GM19043 (cell line): ENCODE data around the gene RAD51B.
"Not testable (repeated sequence)": the region's sequence is repeated elsewhere in the genome, so short reads cannot be mapped to it uniquely, and the experiment has no call there.

ENCODE experiments used
- ATAC-seq: cut with Tn5 transposase; IDR thresholded peaks from one replicate; pipeline ENCODE4 v1.9.1; 2021; ENCODE audit warnings: low read depth; ENCODE audit not compliant: unreplicated experiment

Gene RAD51B

GRCh38 chr14:68015356-68016254 is 196.0 kb downstream of the RAD51B start:
- ATAC-seq: no peak

DNA sequence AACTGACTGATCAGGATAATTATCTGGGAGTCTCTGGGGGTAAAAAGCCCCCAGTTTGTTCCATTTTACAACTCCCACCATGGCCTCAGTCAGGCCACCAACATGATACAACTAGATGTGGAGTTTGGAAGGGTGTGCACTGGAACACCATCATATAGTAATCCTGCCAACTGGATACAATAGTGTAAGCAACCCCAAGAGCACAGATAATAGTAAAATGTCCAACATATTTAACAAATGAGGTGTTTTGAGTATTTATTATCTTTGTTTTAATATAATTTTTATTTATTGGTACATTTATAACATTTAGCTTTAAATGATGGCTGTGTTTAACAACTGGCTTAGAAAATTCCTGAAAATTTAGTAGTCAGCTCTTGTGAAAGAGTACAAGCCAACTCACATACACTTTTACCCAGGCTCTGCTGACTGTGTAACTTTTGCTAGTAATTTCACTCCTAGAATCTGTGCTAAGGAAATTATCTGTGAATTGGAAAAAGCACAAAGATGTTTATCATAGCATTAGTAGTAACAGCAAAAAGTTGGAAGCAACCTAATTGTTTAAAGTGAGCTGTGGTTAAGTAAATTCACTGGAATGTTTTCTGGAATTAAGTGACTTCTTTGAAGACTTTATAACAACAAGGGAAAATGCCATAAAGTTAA is 196.8 kb downstream of the RAD51B start:
- no peak for ATAC-seq

DNA sequence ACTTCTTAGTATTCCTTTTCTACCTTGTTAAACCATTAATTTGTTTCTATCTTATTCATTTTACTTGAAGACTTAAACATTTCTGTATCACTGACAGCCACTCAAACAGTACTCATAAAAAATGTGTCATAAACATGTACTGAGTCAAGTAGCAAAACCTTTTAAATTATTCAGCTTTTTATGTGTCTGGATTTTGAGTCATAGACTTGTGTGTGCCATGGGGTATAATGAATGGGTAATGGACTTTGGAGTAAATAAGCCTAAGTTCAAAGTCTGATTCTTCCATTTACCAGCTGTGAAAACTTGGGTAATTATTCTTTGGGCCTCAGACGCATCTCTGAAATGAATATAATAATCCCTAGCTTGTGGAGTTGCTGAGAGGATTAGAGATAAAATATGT is 199.0 kb downstream of the RAD51B start:
- no peak for ATAC-seq

GRCh38 chr14:68020493-68020892 is 200.9 kb downstream of the RAD51B start:
- ATAC-seq: no peak

DNA sequence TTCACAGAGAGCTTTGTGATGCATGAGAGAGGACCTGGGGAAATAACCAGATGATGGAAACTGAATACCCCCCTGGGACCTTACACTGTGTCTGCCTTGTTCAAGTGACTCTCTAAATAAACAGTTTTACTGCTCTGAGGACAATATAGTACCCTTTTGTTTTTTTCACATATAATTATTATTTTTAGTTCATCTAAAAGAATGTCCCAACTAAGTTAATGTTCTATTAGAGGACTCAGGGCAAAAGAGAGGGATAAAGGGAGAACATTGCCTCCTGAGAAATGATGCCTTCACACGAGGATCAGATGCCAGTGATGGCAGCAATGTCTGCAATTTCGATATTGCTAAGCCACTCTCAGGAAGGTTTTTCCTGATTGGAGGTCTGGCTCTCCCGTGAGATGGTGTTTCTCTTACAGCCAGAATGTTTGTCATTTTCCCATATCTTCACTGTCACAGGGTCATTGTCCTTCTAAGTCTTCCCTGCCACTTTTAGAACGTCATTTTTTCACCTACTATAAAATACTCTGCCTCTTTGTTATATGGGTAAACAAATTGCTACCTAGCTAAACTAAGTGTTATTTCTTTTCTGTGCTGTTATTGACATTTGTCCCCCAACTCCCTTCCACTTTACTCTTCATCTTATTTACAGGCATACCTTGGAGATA is 201.6 kb downstream of the RAD51B start:
- ATAC-seq: no peak

DNA sequence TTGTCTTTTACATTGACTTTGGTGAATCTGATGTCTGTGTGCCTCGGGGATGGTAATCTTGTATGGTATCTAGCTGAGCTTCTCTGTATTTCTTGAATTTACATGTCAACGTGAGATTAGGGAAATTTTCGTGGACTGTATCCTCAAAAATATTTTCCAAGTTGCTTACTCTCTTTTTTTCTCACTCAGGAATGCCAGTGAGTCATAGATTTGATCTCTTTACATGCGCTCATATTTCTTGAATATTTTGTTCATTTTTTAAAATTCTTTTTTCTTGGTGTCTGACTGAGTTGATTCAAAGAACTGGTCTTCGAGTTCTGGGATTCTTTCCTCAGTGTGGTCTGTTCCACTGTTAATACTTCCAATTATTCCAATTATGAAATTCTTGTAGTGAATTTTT is 207.7 kb downstream of the RAD51B start:
- ATAC-seq: no peak

GRCh38 chr14:68028075-68028474 is 208.5 kb downstream of the RAD51B start:
- ATAC-seq: no peak

- ATAC-seq: not testable (repeated sequence)
These were observed 211.4 kb downstream of the RAD51B start for GRCh38 chr14:68031011-68031410.

- no peak for ATAC-seq
These were observed 212.6 kb downstream of the RAD51B start for GRCh38 chr14:68032154-68032553.

DNA sequence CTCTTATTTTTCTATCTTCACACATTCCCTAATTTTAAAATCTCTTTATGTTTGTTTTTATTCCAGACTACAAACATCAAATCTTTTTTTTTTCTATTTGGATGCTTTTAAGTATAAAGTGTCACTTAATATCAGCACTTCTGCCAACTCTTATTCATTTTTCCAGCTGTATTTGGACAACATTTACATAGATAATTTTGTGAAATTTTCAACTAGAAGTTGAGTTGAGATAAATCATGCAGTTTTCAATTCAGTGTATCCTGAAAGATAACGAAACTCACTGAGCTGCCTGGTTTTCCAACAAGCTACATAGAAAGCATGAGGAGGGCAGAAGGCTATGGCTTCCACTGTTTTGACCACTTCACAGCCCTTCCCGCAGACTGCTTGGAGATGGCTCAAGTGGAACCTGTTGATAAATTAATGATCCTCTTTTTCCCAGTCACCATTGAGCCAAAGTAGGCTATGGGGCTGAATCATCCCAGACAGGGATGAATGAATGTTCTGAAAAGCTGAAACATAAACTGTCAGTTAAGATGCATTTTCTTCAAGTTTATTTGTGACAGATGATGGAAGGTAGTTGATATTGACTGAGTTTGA is 213.9 kb downstream of the RAD51B start:
- no peak for ATAC-seq

- ATAC-seq: no peak
These were observed 215.3 kb downstream of the RAD51B start for GRCh38 chr14:68034896-68035295.

- no peak for ATAC-seq
These were observed 216.6 kb downstream of the RAD51B start for GRCh38 chr14:68036202-68036601.

GRCh38 chr14:68039593-68039992 is 220.0 kb downstream of the RAD51B start:
- ATAC-seq: no peak

- ATAC-seq: no peak
These were observed 221.2 kb downstream of the RAD51B start for GRCh38 chr14:68040633-68041369.

- no peak for ATAC-seq
These were observed 222.3 kb downstream of the RAD51B start for GRCh38 chr14:68041876-68042354.

- no peak for ATAC-seq
These were observed 223.1 kb downstream of the RAD51B start for GRCh38 chr14:68042586-68043210.

- ATAC-seq: no peak
These were observed 224.2 kb downstream of the RAD51B start for GRCh38 chr14:68043752-68044151.

- ATAC-seq: no peak
These were observed 228.3 kb downstream of the RAD51B start for GRCh38 chr14:68047906-68048305.

- not testable (repeated sequence) for ATAC-seq
These were observed 229.2 kb downstream of the RAD51B start for GRCh38 chr14:68048815-68049214.

DNA sequence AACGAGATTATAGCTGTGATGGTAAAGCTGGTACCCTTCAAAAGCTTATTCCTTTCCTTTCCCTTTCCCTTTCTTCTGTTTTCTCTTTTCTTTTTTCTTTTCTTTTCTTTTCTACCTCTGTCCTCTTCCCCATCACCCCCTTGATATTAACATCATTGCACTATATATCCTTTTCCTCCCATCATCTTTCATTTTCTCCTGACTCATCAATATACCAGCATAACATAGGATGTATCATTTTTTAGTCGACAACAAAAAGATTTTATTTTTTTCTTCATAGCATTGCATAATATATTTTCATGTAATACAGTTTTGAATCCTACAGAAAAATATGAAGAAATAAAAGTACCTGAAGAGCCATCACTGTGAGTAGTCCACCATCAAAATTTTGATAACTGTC is 230.6 kb downstream of the RAD51B start:
- ATAC-seq: no peak
